B cell (primary cell): ENCODE data around the gene SAMD4A.

Source experiments
- CTCF ChIP-seq: fragments of 200-600 bp; IDR thresholded peaks from one replicate; pipeline ENCODE4 v1.8.0; 2022; ENCODE audit warnings: antibody characterized with exemption, mild to moderate bottlenecking
- EZH2 ChIP-seq: IDR thresholded peaks from 2 replicates; pipeline ENCODE4 v1.6.1; 2012; ENCODE audit warnings: borderline replicate concordance, low read depth, mild to moderate bottlenecking, moderate library complexity, low read length; ENCODE audit not compliant: insufficient read depth, poor library complexity, severe bottlenecking

- TF ChIP-seq CTCF (peak; percentile 94), EZH2 (no peak)
These were observed 238.8 kb downstream of the SAMD4A start for GRCh38 chr14:54805445-54806322.
